ENCODE results near the gene ABCA1. TPM values are rescaled to one million over a fixed set of nuclear protein-coding genes. Genes with fewer than 3 reads are reported as not detected.

The ABCA1 gene
- total RNA-seq, 2 experiments from 2014 or later = 4.5 to 5.2 TPM

- intact Hi-C loops (cut with DNase I, micrococcal nuclease) = no loop called here
- Mint-ChIP-seq H3K4me1 (no peaks in the 10 kb centered on the region), H3K9me3 (ENCODE audit: low read depth) (no peaks in the 10 kb centered on the region), H3K27ac (no peak overlapping the region), H3K27me3 (no peaks in the 10 kb centered on the region), H3K36me3 (ENCODE audit: low read depth) (peaks cover 11% of the 10 kb centered on the region), H3K4me3 (no peak overlapping the region)
- DNase-seq = no peak
- POLR2A ChIA-PET = no interaction called here
- CTCF ChIA-PET = no interaction called here
- ATAC-seq = no peak
Measured at GRCh38 chr9:104883169-104883568, 44.8 kb downstream of the ABCA1 start.

- Mint-ChIP-seq H3K36me3 (ENCODE audit: low read depth) (peaks cover 8% of the 10 kb centered on the region), H3K9me3 (ENCODE audit: low read depth) (no peaks in the 10 kb centered on the region), H3K4me1 (no peaks in the 10 kb centered on the region), H3K27ac (no peak overlapping the region), H3K27me3 (no peaks in the 10 kb centered on the region), H3K4me3 (no peak overlapping the region)
- POLR2A ChIA-PET = no interaction called here
- DNase-seq (no peak), ATAC-seq (no peak)
- intact Hi-C loops (cut with DNase I, micrococcal nuclease) = no loop called here
- CTCF ChIA-PET = no interaction called here
Measured at GRCh38 chr9:104882566-104882965, 45.4 kb downstream of the ABCA1 start.

GRCh38 chr9:104882086-104882485, 45.9 kb downstream of the ABCA1 start:
- Mint-ChIP-seq H3K9me3 (ENCODE audit: low read depth) (no peaks in the 10 kb centered on the region), H3K27ac (no peak overlapping the region)
- CTCF ChIA-PET = interaction anchor here (0.6 kb wide), 1 partner anchor 91 kb away, joined by 4 read pairs; no protein-coding TSS in a partner anchor

GRCh38 chr9:104879555-104880309, 48.2 kb downstream of the ABCA1 start:
- intact Hi-C loops (cut with DNase I, micrococcal nuclease) = no loop called here
- Mint-ChIP-seq H3K4me3 (no peak overlapping the region), H3K4me1 (no peaks in the 10 kb centered on the region), H3K36me3 (ENCODE audit: low read depth) (peaks cover 7% of the 10 kb centered on the region), H3K9me3 (ENCODE audit: low read depth) (no peaks in the 10 kb centered on the region), H3K27ac (no peak overlapping the region), H3K27me3 (no peaks in the 10 kb centered on the region)
- ATAC-seq = no peak
- DNase-seq = no peak
- ChIA-PET CTCF (interaction anchor here (1.8 kb wide), 1 partner anchor 13 kb away, joined by 5 read pairs; no protein-coding TSS in a partner anchor), POLR2A (no interaction called here)

More at GRCh38 chr9:104882086-104882485, 45.9 kb downstream of the ABCA1 start:
- Mint-ChIP-seq H3K27me3 (no peaks in the 10 kb centered on the region), H3K4me1 (no peaks in the 10 kb centered on the region), H3K36me3 (ENCODE audit: low read depth) (peaks cover 8% of the 10 kb centered on the region), H3K4me3 (no peak overlapping the region)
- POLR2A ChIA-PET = no interaction called here
- intact Hi-C loops (cut with DNase I, micrococcal nuclease) = no loop called here
- no peak for ATAC-seq
- no peak for DNase-seq

- POLR2A ChIA-PET = no interaction called here
- intact Hi-C loops (cut with DNase I, micrococcal nuclease) = no loop called here
- Mint-ChIP-seq H3K27me3 (no peaks in the 10 kb centered on the region), H3K4me1 (peaks cover 3% of the 10 kb centered on the region), H3K4me3 (no peak overlapping the region), H3K36me3 (ENCODE audit: low read depth) (peaks cover 2% of the 10 kb centered on the region), H3K9me3 (ENCODE audit: low read depth) (no peaks in the 10 kb centered on the region), H3K27ac (no peak overlapping the region)
- DNase-seq (no peak), ATAC-seq (no peak)
- CTCF ChIA-PET = interaction anchor here (0.7 to 1.7 kb wide), 2 partner anchors 14 to 26 kb away, joined by 3 to 7 read pairs; no protein-coding TSS in a partner anchor
Measured at GRCh38 chr9:104876587-104876986, 51.4 kb downstream of the ABCA1 start.

- peaks cover 3% of the 10 kb centered on the region for H3K4me1 Mint-ChIP-seq
- H3K4me3 Mint-ChIP-seq = no peak overlapping the region
- peaks cover 2% of the 10 kb centered on the region for H3K36me3 Mint-ChIP-seq (ENCODE audit: low read depth)
- DNase-seq (no peak), ATAC-seq (no peak)
- H3K27ac Mint-ChIP-seq = no peak overlapping the region
- H3K27me3 Mint-ChIP-seq = no peaks in the 10 kb centered on the region
- POLR2A ChIA-PET = no interaction called here
- H3K9me3 Mint-ChIP-seq (ENCODE audit: low read depth) = no peaks in the 10 kb centered on the region
- intact Hi-C loops (cut with DNase I, micrococcal nuclease) = no loop called here
- CTCF ChIA-PET = interaction anchor here (0.6 to 1.7 kb wide), 3 partner anchors 13 to 287 kb away, joined by 3 to 7 read pairs (median 3); no protein-coding TSS in a partner anchor
Measured at GRCh38 chr9:104875897-104876296, 52.1 kb downstream of the ABCA1 start.

GRCh38 chr9:104875320-104875719, 52.6 kb downstream of the ABCA1 start:
- Mint-ChIP-seq H3K4me3 (no peak overlapping the region), H3K27ac (no peak overlapping the region), H3K4me1 (peaks cover 3% of the 10 kb centered on the region), H3K36me3 (ENCODE audit: low read depth) (peaks cover 2% of the 10 kb centered on the region), H3K27me3 (no peaks in the 10 kb centered on the region), H3K9me3 (ENCODE audit: low read depth) (no peaks in the 10 kb centered on the region)
- POLR2A ChIA-PET = no interaction called here
- DNase-seq (no peak), ATAC-seq (no peak)
- CTCF ChIA-PET = interaction anchor here (0.6 to 1.7 kb wide), 3 partner anchors 13 to 288 kb away, joined by 3 to 7 read pairs (median 3); no protein-coding TSS in a partner anchor
- intact Hi-C loops (cut with DNase I, micrococcal nuclease) = no loop called here

GRCh38 chr9:104873489-104873850, 54.5 kb downstream of the ABCA1 start:
- intact Hi-C loops (cut with DNase I, micrococcal nuclease) = no loop called here
- Mint-ChIP-seq H3K4me3 (no peak overlapping the region), H3K9me3 (ENCODE audit: low read depth) (no peaks in the 10 kb centered on the region), H3K27ac (no peak overlapping the region), H3K4me1 (peaks cover 6% of the 10 kb centered on the region), H3K36me3 (ENCODE audit: low read depth) (peaks cover 2% of the 10 kb centered on the region), H3K27me3 (no peaks in the 10 kb centered on the region)
- DNase-seq (no peak), ATAC-seq (no peak)
- CTCF ChIA-PET = interaction anchor here (1.1 to 1.3 kb wide), 2 partner anchors 11 to 13 kb away, joined by 3 to 4 read pairs; no protein-coding TSS in a partner anchor
- POLR2A ChIA-PET = no interaction called here

GRCh38 chr9:104872656-104873488, 55.1 kb downstream of the ABCA1 start:
- peaks cover 2% of the 10 kb centered on the region for H3K36me3 Mint-ChIP-seq (ENCODE audit: low read depth)
- H3K27ac Mint-ChIP-seq = no peak overlapping the region
- intact Hi-C loops (cut with DNase I, micrococcal nuclease) = no loop called here
- POLR2A ChIA-PET = no interaction called here
- H3K4me1 Mint-ChIP-seq = peaks cover 6% of the 10 kb centered on the region
- H3K4me3 Mint-ChIP-seq = no peak overlapping the region
- no peaks in the 10 kb centered on the region for H3K27me3 Mint-ChIP-seq
- H3K9me3 Mint-ChIP-seq (ENCODE audit: low read depth) = no peaks in the 10 kb centered on the region
- ATAC-seq (peak; percentile 55), DNase-seq (no peak)
- CTCF ChIA-PET = interaction anchor here (1.1 to 1.3 kb wide), 2 partner anchors 10 to 13 kb away, joined by 3 to 4 read pairs; no protein-coding TSS in a partner anchor

- ChIA-PET CTCF (interaction anchor here (0.6 to 1.3 kb wide), 2 partner anchors 9 to 62 kb away, joined by 3 read pairs; no protein-coding TSS in a partner anchor), POLR2A (interaction anchor here (0.6 kb wide), 1 partner anchor 632 kb away, joined by 3 read pairs; no protein-coding TSS in a partner anchor)
- no peak for DNase-seq
- no peak overlapping the region for H3K4me3 Mint-ChIP-seq
- H3K27ac Mint-ChIP-seq = no peak overlapping the region
- peaks cover 2% of the 10 kb centered on the region for H3K36me3 Mint-ChIP-seq (ENCODE audit: low read depth)
- intact Hi-C loops (cut with DNase I, micrococcal nuclease) = no loop called here
- H3K9me3 Mint-ChIP-seq (ENCODE audit: low read depth) = no peaks in the 10 kb centered on the region
- peaks cover 6% of the 10 kb centered on the region for H3K4me1 Mint-ChIP-seq
- H3K27me3 Mint-ChIP-seq = no peaks in the 10 kb centered on the region
- no peak for ATAC-seq
Measured at GRCh38 chr9:104871961-104872527, 55.9 kb downstream of the ABCA1 start.

- ChIA-PET POLR2A (no interaction called here), CTCF (interaction anchor here (0.6 kb wide), 1 partner anchor 103 kb away, joined by 3 read pairs; no protein-coding TSS in a partner anchor)
- H3K27me3 Mint-ChIP-seq = no peaks in the 10 kb centered on the region
- H3K36me3 Mint-ChIP-seq (ENCODE audit: low read depth) = no peaks in the 10 kb centered on the region
- H3K9me3 Mint-ChIP-seq (ENCODE audit: low read depth) = no peaks in the 10 kb centered on the region
- no peak overlapping the region for H3K27ac Mint-ChIP-seq
- H3K4me3 Mint-ChIP-seq = no peak overlapping the region
- intact Hi-C loops (cut with DNase I, micrococcal nuclease) = loop anchor here in 1 of 2 experiments (10.0 kb wide), 2 partner anchors 65 to 185 kb away; no protein-coding TSS in a partner anchor
- ATAC-seq = no peak
- H3K4me1 Mint-ChIP-seq = peaks cover 6% of the 10 kb centered on the region
- no peak for DNase-seq
Measured at GRCh38 chr9:104869811-104870210, 58.1 kb downstream of the ABCA1 start.
